HL-60/S4 treated with retinoic acid at 250 ng/mL for 4 days and 3 days (cell line): Measurements from ENCODE around the gene DPEP2NB.
"Not testable (repeated sequence)": the region's sequence is repeated elsewhere in the genome, so short reads cannot be mapped to it uniquely, and the experiment has no call there.

Source experiments
- in situ Hi-C: fragments of 300-500 bp; cut with MboI; formaldehyde crosslinking; loops from 2 replicates; pipeline ENCODE4 v1.7.0; 2022; ENCODE audit warnings: low sequenced_read_pairs

Gene DPEP2NB

DNA sequence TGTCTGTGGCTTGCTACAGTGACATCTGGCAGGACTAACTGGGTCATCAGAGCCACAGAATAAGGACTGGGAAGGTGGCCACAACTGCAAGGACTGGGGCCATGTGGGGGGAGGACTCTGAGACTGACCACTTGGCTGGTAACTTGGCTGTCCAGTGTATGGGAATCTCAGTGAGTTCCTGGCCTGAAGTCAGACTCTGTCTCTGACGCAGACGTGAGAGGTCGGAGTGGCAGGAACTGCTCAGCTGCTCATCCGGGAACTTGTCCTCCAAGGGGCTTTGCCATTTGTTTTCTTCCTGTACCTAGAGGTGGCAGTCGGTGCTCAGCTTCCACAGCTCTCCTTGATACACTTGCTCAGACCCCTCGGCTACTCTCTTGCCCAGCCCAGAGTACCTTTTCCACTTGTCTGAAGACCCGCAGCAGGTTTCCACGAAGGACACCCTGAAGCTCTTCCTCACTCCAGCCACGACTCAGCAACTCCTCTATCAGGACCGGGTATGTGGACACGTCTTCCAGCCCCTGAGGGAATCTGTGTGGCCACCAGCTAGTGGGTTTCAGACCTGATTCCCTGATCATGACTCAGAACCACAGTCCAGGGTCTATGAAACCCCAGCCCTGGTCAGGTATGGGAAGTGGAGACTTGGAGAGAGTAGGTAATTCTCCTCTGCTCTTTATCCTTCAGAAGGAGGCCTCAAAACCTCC is 28.1 kb downstream of the DPEP2NB start:
- in situ Hi-C loops = no loop called here

- in situ Hi-C loops = no loop called here
Observed at GRCh38 chr16:67986949-67987348, 28.8 kb downstream of the DPEP2NB start.

GRCh38 chr16:67982011-67982696 is 33.6 kb downstream of the DPEP2NB start:
- in situ Hi-C loops = no loop called here

GRCh38 chr16:67979955-67980678 is 35.6 kb downstream of the DPEP2NB start, which contains the start of gene DPEP3:
TSS of gene DPEP3 (minus strand) at chr16:67980499. CDS start at chr16:67980380, 119 bp downstream.
- in situ Hi-C loops = no loop called here

GRCh38 chr16:67977469-67978227 is 38.1 kb downstream of the DPEP2NB start:
- in situ Hi-C loops = no loop called here

- in situ Hi-C loops = no loop called here
Observed at GRCh38 chr16:67977005-67977404, 38.7 kb downstream of the DPEP2NB start.

GRCh38 chr16:67976205-67976604 is 39.5 kb downstream of the DPEP2NB start:
- in situ Hi-C loops = no loop called here

- in situ Hi-C loops = no loop called here
Observed at GRCh38 chr16:67975321-67976105, 40.2 kb downstream of the DPEP2NB start.

DNA sequence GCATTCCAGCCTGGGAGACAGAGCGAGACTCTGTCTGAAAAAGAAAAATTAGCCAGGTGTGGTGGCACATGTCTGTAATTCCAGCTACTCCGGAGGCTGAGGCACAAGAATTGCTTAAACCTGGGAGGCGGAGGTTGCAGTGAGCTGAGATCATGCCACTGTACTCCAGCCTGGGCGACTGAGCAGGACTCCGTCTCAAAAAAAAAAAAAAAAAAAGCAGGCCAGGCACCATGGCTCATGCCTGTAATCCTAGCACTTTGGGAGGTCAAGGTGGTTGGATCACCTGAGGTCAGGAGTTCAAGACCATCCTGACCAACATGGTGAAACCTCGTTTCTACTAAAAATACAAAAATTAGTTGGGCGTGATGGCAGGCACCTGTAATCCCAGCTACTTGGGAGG is 43.4 kb downstream of the DPEP2NB start:
- in situ Hi-C loops = not testable (repeated sequence)

- in situ Hi-C loops = no loop called here
Observed at GRCh38 chr16:67971111-67971510, 44.6 kb downstream of the DPEP2NB start.

DNA sequence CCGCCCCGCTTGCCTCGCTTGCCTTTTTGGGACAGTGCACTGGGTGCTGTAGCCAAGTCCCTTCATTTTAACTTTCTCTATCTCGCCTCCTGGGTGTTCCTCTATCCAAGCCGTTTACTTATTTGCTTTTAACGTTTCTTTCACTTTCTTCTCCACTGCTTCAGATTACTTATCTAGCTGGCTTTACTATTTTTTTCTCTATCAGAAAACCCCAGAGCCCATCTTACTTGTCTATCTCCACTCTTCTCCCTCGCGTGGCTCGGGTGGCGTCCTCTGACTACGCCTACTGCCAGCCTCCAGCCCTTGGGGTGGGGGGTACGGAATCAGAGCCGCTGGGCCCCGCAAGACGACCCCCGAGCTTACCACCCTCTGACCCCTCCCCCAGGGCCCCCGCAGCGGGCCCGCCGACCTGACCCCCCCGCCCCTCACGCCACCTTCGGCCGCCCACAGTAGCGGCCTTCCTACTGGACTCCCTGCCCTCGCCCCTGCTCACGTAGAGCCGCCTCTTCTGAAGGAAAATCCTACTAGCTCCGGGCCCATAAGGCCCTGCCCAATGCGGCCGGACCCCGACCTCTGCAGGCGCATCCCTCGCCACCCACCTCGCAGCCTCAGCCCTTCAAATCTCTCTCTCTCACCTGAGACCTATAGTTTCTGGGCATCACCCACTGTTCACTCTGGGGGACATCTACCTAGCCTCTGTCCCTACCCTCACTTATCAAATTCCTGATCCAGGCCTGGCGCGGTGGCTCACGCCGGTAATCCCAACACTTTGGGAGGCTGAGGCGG is 46.3 kb downstream of the DPEP2NB start:
- in situ Hi-C loops = no loop called here

DNA sequence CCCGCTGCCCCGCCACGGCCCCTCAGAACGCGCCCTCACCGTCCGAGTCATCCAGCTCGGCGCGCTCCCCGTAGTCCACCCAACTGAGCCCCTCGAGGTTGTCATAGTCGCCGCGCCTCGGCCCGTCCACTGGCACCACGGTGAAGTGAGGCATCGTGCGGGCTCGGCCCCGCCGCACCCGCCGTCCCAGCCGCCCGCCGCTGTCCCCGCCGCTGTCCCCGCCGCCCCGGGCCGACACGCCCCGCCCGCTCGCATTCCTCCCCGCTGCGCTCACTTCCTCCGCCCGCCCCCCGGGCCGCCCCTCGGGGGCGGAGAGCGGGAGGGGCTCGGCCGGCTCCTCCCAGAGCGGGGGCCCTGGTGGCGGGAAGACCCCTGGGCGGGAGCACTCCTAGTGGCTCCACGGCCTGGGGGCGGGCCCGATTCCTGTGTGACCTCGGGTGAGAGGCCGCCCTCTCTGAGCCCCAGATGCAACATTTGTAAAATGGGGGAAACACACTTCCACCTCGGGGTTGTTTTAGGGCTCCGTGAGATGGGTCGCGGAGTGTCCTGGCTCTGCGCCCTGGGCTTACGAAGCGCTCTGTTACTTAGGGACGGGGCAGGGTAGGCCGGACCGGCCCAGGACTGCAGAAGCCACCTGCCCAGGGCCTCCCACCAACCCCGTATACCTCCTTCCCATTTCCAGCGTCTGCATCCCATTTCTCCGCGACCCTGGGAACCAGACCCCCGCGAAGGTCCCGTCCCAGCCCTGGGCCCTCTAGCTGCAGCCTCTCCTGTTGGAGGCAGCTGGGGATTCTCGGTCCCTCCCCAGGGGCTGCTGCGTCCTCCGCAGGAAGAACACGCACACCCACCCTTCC is 47.1 kb downstream of the DPEP2NB start, which contains the start of gene SLC12A4:
TSS of gene SLC12A4 (minus strand) at position 238 of the 854 bp plus-strand sequence. CDS start at position 154, 84 bp downstream.
- in situ Hi-C loops = no loop called here

DNA sequence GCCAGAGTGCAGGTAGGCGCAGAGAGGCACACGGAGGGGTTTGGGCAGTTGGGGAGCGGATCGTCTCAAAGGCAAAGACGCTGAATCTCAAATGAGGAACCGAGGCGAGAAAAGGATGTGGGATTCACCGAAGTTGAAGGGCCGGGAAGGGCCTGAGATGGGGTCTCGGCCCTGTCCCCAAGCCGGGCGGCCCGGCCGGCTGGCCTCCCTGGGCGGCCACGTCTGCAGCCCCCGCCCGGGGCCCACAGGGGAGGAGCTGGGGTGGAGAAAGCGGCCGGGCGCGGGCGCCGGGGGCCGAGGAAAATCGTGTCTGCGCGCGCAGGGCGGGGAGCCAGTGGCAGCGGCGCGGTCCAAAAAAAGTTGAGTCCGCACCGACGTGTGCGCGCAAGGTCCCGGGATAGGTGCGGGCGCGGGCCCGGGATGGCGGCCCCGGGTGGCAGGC is 47.7 kb downstream of the DPEP2NB start:
- in situ Hi-C loops = no loop called here

DNA sequence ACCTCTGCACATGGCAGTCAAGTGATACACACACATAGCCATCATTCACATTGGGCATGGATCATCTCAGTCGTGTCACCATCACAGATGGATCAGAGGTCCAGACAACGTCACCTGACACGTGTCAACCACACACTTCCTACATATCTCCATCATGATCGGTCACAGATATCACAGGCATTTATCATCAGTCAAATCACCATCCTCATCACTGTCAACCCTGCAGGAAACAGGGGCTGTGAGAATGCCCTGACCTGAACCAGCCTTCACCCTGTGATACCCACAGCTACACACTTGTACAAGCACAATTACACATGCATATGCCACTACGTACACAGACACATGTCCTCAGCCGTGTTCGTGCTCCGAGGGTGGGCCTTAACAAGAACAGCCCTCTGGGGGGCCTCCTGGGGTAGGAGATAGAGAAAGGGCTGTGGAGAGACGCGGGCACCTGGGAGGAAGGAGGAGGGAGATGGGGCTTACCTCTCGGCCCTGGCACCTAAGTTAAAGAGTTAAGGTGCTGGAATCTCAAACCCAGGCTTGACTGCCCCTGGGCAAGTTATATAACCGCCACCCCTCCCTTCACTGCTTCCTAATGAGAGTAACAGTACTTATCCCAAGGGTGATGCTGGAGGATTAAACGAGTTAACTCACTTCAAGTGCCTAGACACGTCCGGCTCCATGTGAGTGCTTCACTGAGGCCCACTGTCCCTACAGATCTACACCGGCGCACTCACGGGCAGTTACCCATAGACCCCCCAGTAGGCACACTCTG is 48.3 kb downstream of the DPEP2NB start:
- in situ Hi-C loops = no loop called here

GRCh38 chr16:67966549-67967182 is 49.0 kb downstream of the DPEP2NB start:
- in situ Hi-C loops = no loop called here

- in situ Hi-C loops = no loop called here
Observed at GRCh38 chr16:67965668-67966548, 49.8 kb downstream of the DPEP2NB start.
